ENCODE measurements around the gene NR2C2.

Gene NR2C2

DNA sequence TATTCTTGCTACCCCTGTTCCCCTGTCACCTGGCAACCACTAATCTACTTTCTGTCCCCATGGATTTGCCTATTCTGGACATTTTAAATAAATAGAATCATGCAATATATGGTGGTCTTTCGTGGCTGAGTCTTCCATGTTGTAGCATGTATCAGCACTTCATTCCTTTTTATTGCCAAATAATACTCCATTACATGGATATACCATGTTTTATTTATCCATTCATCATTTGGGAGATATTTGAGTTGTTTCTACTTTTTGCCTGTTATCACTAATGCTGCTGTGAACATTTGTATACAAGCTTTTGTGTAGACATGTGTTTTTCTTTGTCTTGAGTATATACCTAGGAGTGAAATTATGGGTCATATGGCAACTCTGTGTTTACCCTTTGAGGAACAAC is 50.6 kb downstream of the NR2C2 start:
- TF ChIP-seq TAF1 (IDR thresholded peaks at IDR 0.05; ENCODE audit: low read depth) (no peak), ZBTB7A (IDR thresholded peaks at IDR 0.05; ENCODE audit: low read depth) (no peak), NFIC (IDR thresholded peaks at IDR 0.05) (no peak), CEBPB (IDR thresholded peaks at IDR 0.05) (no peak), FOXM1 (IDR thresholded peaks at IDR 0.05; ENCODE audit: borderline replicate concordance, low read depth) (no peak), EGR1 (IDR thresholded peaks at IDR 0.05) (no peak)

DNA sequence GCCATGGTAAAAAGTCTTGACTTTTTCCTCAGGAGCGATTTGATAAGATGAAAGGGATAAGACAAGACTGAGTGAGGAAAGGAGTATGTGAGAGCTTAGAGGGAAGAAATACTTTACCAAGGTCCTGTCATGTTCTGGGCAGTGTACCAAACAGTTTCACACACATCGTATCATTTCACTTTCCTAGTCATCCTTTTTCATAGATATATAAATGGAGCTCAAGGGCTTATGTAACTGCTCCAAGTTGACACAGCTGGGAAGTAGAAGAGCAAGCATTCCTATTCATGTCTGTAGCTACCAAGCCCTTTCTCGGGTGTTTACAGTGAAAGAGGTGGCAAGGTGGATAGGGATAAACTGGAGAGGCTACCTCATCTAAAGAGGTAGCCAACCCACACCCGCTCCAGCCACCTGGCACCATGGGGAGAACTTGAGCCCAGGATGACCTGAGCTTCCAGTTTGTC is 60.3 kb downstream of the NR2C2 start:
- TF ChIP-seq RAD21 (IDR thresholded peaks at IDR 0.05; ENCODE audit: low read depth) (no peak), YY1 (IDR thresholded peaks at IDR 0.05; ENCODE audit: low read depth) (no peak), FOXM1 (IDR thresholded peaks at IDR 0.05; ENCODE audit: borderline replicate concordance, low read depth) (no peak), NFIC (IDR thresholded peaks at IDR 0.05) (no peak), REST (IDR thresholded peaks at IDR 0.05; ENCODE audit: low read depth) (no peak), ZBTB7A (IDR thresholded peaks at IDR 0.05; ENCODE audit: low read depth) (no peak), TEAD4 (IDR thresholded peaks at IDR 0.05) (no peak), CEBPB (IDR thresholded peaks at IDR 0.05) (no peak), EGR1 (IDR thresholded peaks at IDR 0.05) (no peak), CREB1 (IDR thresholded peaks at IDR 0.05; ENCODE audit: low read depth) (no peak), USF1 (IDR thresholded peaks at IDR 0.05) (no peak), EP300 (IDR thresholded peaks at IDR 0.05; ENCODE audit: borderline replicate concordance) (no peak), TCF12 (IDR thresholded peaks at IDR 0.05; ENCODE audit: low read depth) (no peak)
- TF ChIP-seq, protein P1, sequence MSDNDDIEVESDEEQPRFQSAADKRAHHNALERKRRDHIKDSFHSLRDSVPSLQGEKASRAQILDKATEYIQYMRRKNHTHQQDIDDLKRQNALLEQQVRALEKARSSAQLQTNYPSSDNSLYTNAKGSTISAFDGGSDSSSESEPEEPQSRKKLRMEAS (IDR thresholded peaks at IDR 0.05) = no peak

DNA sequence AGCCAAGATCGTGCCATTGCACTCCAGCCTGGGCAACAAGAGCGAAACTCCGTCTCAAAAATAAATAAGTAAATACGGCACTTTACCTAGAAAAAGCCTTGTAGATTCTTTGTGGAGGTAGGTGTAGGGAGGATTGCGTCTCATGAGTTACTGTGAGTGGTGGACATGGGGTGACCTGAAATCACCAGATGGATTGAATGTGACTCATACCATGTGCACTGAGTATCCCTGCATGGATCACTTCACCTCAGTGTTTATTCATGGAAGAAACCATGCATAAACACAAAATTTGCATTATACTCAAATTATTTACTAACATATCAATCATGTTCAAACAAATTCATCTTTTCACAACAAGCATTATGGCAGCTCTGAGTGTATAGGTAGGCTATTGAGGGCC is 61.8 kb downstream of the NR2C2 start:
- no peak for TF ChIP-seq ZBTB7A (IDR thresholded peaks at IDR 0.05; ENCODE audit: low read depth)
- no peak for TF ChIP-seq CREB1 (IDR thresholded peaks at IDR 0.05; ENCODE audit: low read depth)
- TF ChIP-seq TCF12 (IDR thresholded peaks at IDR 0.05; ENCODE audit: low read depth) = no peak
- TF ChIP-seq EP300 (IDR thresholded peaks at IDR 0.05; ENCODE audit: borderline replicate concordance) = no peak
- TF ChIP-seq USF1 (IDR thresholded peaks at IDR 0.05) = no peak
- TF ChIP-seq, protein P1 (IDR thresholded peaks at IDR 0.05) = no peak
- TF ChIP-seq TEAD4 (IDR thresholded peaks at IDR 0.05) = no peak
- no peak for TF ChIP-seq CEBPB (IDR thresholded peaks at IDR 0.05)
- no peak for TF ChIP-seq RAD21 (IDR thresholded peaks at IDR 0.05; ENCODE audit: low read depth)
- no peak for TF ChIP-seq TAF1 (IDR thresholded peaks at IDR 0.05; ENCODE audit: low read depth)
- no peak for TF ChIP-seq YY1 (IDR thresholded peaks at IDR 0.05; ENCODE audit: low read depth)
- TF ChIP-seq FOXM1 (IDR thresholded peaks at IDR 0.05; ENCODE audit: borderline replicate concordance, low read depth) = no peak
- no peak for TF ChIP-seq NFIC (IDR thresholded peaks at IDR 0.05)
- TF ChIP-seq EGR1 (IDR thresholded peaks at IDR 0.05) = no peak
- no peak for TF ChIP-seq REST (IDR thresholded peaks at IDR 0.05; ENCODE audit: low read depth)

GRCh38 chr3:15010664-15011063 is 63.3 kb downstream of the NR2C2 start:
- TF ChIP-seq REST (IDR thresholded peaks at IDR 0.05; ENCODE audit: low read depth) (no peak), YY1 (IDR thresholded peaks at IDR 0.05; ENCODE audit: low read depth) (no peak), USF1 (IDR thresholded peaks at IDR 0.05) (no peak), CEBPB (IDR thresholded peaks at IDR 0.05) (no peak), EGR1 (IDR thresholded peaks at IDR 0.05) (no peak), TCF12 (IDR thresholded peaks at IDR 0.05; ENCODE audit: low read depth) (no peak), TEAD4 (IDR thresholded peaks at IDR 0.05) (no peak), NFIC (IDR thresholded peaks at IDR 0.05) (no peak), FOXM1 (IDR thresholded peaks at IDR 0.05; ENCODE audit: borderline replicate concordance, low read depth) (no peak), RAD21 (IDR thresholded peaks at IDR 0.05; ENCODE audit: low read depth) (no peak), TAF1 (IDR thresholded peaks at IDR 0.05; ENCODE audit: low read depth) (no peak), EP300 (IDR thresholded peaks at IDR 0.05; ENCODE audit: borderline replicate concordance) (no peak)
- TF ChIP-seq, protein P1 (IDR thresholded peaks at IDR 0.05) = no peak
